SK-N-SH (cell line): ENCODE data around the gene FRRS1. TPM values are rescaled to one million over a fixed set of nuclear protein-coding genes. Genes with fewer than 3 reads are reported as not detected.

Experiments used
- CTCF ChIA-PET: fragments of 300-600, 350-600 bp; formaldehyde crosslinking; extraction: SDS; loops from one replicate; lab custom pipeline; 2021; lab: Yijun Ruan, JAX
- POLR2A ChIA-PET: fragments of 350-600 bp; sonication (Branson Sonifier 250); formaldehyde crosslinking; extraction: SDS; loops from one replicate; lab custom pipeline; 2020; ENCODE audit warnings: antibody characterized with exemption, inconsistent platforms; lab: Yijun Ruan, JAX
- DNase-seq: peaks from one replicate; pipeline ENCODE4 v3.0.0; 2012
- H2AFZ ChIP-seq: fragments of 200-600 bp; sonication (generic); 2 replicates; pipeline ENCODE4 v1.8.1; 2016; ENCODE audit warnings: antibody characterized with exemption, mild to moderate bottlenecking, low read depth
- H3F3A ChIP-seq: fragments of 200-600 bp; sonication (generic); replicated peaks from 2 replicates; pipeline ENCODE3; 2016; ENCODE audit warnings: antibody characterized with exemption, mild to moderate bottlenecking; ENCODE audit not compliant: insufficient read depth
- H3K27ac ChIP-seq, 2 experiments: fragments of 200-500 bp in 1 of 2; fragments of 200-600 bp in 1 of 2; sonication (Bioruptor generic) in 1 of 2; sonication (generic), shearing (Covaris generic) in 1 of 2; 2 replicates each; pipeline versions ENCODE4 v1.5.1 to v1.6.1; 2014 to 2016; ENCODE audit warnings: low read depth in 2 of 2, inconsistent platforms in 1 of 2, low read length in 1 of 2, mild to moderate bottlenecking in 1 of 2, mixed read lengths in 1 of 2
- H3K27me3 ChIP-seq: fragments of 200-600 bp; sonication (generic), shearing (Covaris generic); 2 replicates; pipeline ENCODE4 v1.6.1; 2016; ENCODE audit warnings: mixed run types; ENCODE audit not compliant: insufficient read depth
- H3K36me3 ChIP-seq, 2 experiments: fragments of 200-500 bp in 1 of 2; fragments of 200-600 bp in 1 of 2; sonication (Bioruptor generic) in 1 of 2; sonication (generic) in 1 of 2; replicated peaks in 1 of 2; 2 replicates each; pipeline versions ENCODE3 to v1.5.1; 2014 to 2016; ENCODE audit warnings: low read length in 1 of 2, mild to moderate bottlenecking in 1 of 2; ENCODE audit not compliant: insufficient read depth in 2 of 2, control insufficient read depth in 1 of 2
- H3K4me1 ChIP-seq, 2 experiments: fragments of 200-500 bp in 1 of 2; fragments of 200-600 bp in 1 of 2; sonication (Bioruptor generic) in 1 of 2; sonication (generic), shearing (Covaris generic) in 1 of 2; 2 replicates each; pipeline versions ENCODE4 v1.5.1 to v1.6.1; 2014 to 2016; ENCODE audit warnings: low read depth in 1 of 2, low read length in 1 of 2, mixed run types in 1 of 2; ENCODE audit not compliant: insufficient read depth in 2 of 2, control insufficient read depth in 1 of 2
- H3K4me2 ChIP-seq: fragments of 200-600 bp; sonication (generic), shearing (Covaris generic); 2 replicates; pipeline ENCODE4 v1.6.1; 2017; ENCODE audit warnings: mixed run types
- H3K4me3 ChIP-seq, 2 experiments: fragments of 200-500 bp in 1 of 2; fragments of 200-600 bp in 1 of 2; sonication (Bioruptor generic) in 1 of 2; sonication (generic), shearing (Covaris generic) in 1 of 2; 2 replicates each; pipeline versions ENCODE4 v1.5.1 to v1.8.1; 2014 to 2016; ENCODE audit warnings: low read depth in 2 of 2, inconsistent platforms in 1 of 2, low read length in 1 of 2, mild to moderate bottlenecking in 1 of 2, mixed read lengths in 1 of 2, moderate library complexity in 1 of 2
- H3K79me2 ChIP-seq: fragments of 200-600 bp; sonication (generic); 2 replicates; pipeline ENCODE4 v1.8.1; 2017; ENCODE audit warnings: mild to moderate bottlenecking; ENCODE audit not compliant: insufficient read depth
- H3K9ac ChIP-seq: fragments of 200-600 bp; sonication (generic); 2 replicates; pipeline ENCODE4 v1.6.1; 2017; ENCODE audit warnings: mixed run types
- H3K9me2 ChIP-seq: fragments of 200-600 bp; sonication (generic); 2 replicates; pipeline ENCODE4 v1.6.1; 2017; ENCODE audit warnings: mixed run types
- H3K9me3 ChIP-seq: fragments of 200-600 bp; sonication (generic); 2 replicates; pipeline ENCODE4 v1.6.1; 2017; ENCODE audit warnings: mixed run types, mild to moderate bottlenecking, moderate library complexity
- H4K20me1 ChIP-seq: fragments of 200-600 bp; sonication (generic); 2 replicates; pipeline ENCODE4 v1.6.1; 2017; ENCODE audit warnings: mild to moderate bottlenecking, mixed run types; ENCODE audit not compliant: insufficient read depth
- ELF1 ChIP-seq: IDR thresholded peaks from 2 replicates; pipeline ENCODE4 v1.4.0; 2012
- NFIC ChIP-seq: IDR thresholded peaks from 2 replicates; pipeline ENCODE4 v1.4.0; 2012; ENCODE audit warnings: borderline replicate concordance
- POLR2AphosphoS5 ChIP-seq: IDR thresholded peaks from 2 replicates; pipeline ENCODE4 v1.6.1; 2012; ENCODE audit warnings: low read depth, low read length
- RCOR1 ChIP-seq: fragments of 150-350 bp; IDR thresholded peaks from 2 replicates; pipeline ENCODE4 v1.6.1; 2017; ENCODE audit warnings: antibody characterized with exemption, low read length
- RXRA ChIP-seq: IDR thresholded peaks from 2 replicates; pipeline ENCODE4 v1.4.0; 2012; ENCODE audit warnings: low read depth, mild to moderate bottlenecking, borderline replicate concordance
- SMC3 ChIP-seq: IDR thresholded peaks from 2 replicates; pipeline ENCODE4 v1.6.1; 2012; ENCODE audit warnings: low read depth, low read length, improper control_type of control experiment
- TAF1 ChIP-seq: IDR thresholded peaks from 2 replicates; pipeline ENCODE4 v1.6.1; 2012; ENCODE audit warnings: low read depth, mild to moderate bottlenecking, low read length, moderate library complexity, borderline replicate concordance
- TCF12 ChIP-seq: IDR thresholded peaks from 2 replicates; pipeline ENCODE4 v1.4.0; 2012
- YY1 ChIP-seq: IDR thresholded peaks from 2 replicates; pipeline ENCODE4 v1.4.0; 2012; ENCODE audit warnings: low read depth, mild to moderate bottlenecking
- WGBS: methylation state at CpG from one replicate; pipeline ENCODE4 v1.1.6; 2017; ENCODE audit warnings: low lambda C conversion rate; 5-methylcytosine and 5-hydroxymethylcytosine counted together
- polyA plus RNA-seq, 3 experiments: library from polyadenylated mRNA; depleted of rRNA; stranded (reverse); fragments of >200 nt; gene quantifications; 2 replicates each; pipeline ENCODE4 v1.2.3, GENCODE V29; 2012
- TF ChIP-seq, protein P1 (sequence below): fragments of 150-350 bp; IDR thresholded peaks from 2 replicates; pipeline ENCODE4 v1.6.1; 2017; ENCODE audit warnings: antibody characterized with exemption, low read length, low read depth, borderline replicate concordance
- TF ChIP-seq, protein P2 (sequence below): fragments of 200-600 bp; sonication (generic); IDR thresholded peaks from 2 replicates; pipeline ENCODE4 v1.6.1; 2017; ENCODE audit warnings: antibody characterized with exemption, mild to moderate bottlenecking, moderate library complexity
- TF ChIP-seq, protein P3 (sequence below): IDR thresholded peaks from 2 replicates; pipeline ENCODE4 v1.6.1; 2012; ENCODE audit warnings: mild to moderate bottlenecking, low read depth, low read length, moderate library complexity
- TF ChIP-seq, protein P4 (sequence below): IDR thresholded peaks from 2 replicates; pipeline ENCODE4 v1.4.0; 2012; ENCODE audit warnings: low read depth

The FRRS1 gene
- polyA plus RNA-seq, 1 of the 3 experiments (the other 2 are of a cell fraction) = 1.9 TPM

DNA sequence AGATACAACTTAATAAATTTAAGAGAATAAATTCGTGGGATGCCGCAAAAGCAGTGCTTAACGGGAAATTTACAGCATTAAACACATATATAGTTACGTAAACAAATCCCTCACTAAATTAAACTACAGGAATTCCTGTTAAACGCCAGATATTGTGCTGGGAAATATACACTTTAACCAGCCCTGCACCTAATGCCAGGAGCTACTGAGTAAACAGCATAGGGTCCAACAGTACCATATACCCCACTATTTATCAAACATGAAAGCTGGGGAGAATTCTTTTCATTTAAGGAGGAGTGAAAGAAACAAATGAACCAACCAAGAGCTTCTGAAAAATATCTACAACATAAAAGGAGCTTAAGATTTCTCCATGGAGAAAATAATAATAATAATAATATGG lies 11.7 kb downstream of the FRRS1 start:
- no peaks in the 10 kb centered on the region for H3K9me2 ChIP-seq
- no peaks in the 10 kb centered on the region for H3K9me3 ChIP-seq
- 88% methylated on average over 5 of the region's 5 CpGs for WGBS
- H3K27ac ChIP-seq = no peak overlapping the region
- H2AFZ ChIP-seq = no peak overlapping the region
- no peaks in the 10 kb centered on the region for H3F3A ChIP-seq
- no peak overlapping the region for H3K9ac ChIP-seq
- H3K4me3 ChIP-seq = no peak overlapping the region
- no peak for TF ChIP-seq RCOR1
- TF ChIP-seq, all 33 proteins: peak for 0
- no peaks in the 10 kb centered on the region for H3K79me2 ChIP-seq
- H4K20me1 ChIP-seq = no peaks in the 10 kb centered on the region
- ChIA-PET CTCF (interaction anchor here (1.6 kb wide), 1 partner anchor 47 kb away, joined by 4 read pairs; no protein-coding TSS in a partner anchor), POLR2A (no interaction called here)
- DNase-seq = no peak
- H3K4me1 ChIP-seq = no peaks in the 10 kb centered on the region; a peak in 1 of 4 replicates
- no peaks in the 10 kb centered on the region for H3K27me3 ChIP-seq
- H3K36me3 ChIP-seq = no peaks in the 10 kb centered on the region
- H3K4me2 ChIP-seq = no peak overlapping the region

DNA sequence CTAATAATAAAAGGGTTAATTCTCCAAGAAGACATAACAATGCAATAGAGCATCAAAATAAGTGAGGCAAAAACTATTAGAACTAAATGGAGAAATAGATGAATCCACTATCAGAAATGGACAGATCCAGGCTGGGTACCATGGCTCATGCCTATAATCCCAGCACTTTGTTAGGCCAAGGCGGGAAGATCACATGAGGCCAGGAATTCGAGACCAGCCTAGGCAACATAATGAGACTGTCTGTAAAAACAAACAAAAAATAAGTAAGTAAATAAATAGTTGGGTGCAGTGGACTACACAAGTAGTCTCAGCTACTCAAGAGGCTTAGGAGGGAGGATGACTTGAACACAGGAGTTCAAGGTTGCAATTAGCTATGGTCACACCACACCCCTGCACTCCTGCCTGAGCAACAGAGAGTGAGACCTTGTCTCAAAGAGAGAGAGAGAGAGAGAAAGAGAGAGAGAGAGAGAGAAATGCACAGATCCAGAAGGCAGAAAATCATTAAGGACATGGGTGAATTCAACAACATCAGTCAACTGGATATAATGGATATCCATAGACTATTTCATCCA lies 12.3 kb downstream of the FRRS1 start:
- no peak for DNase-seq
- H3K9me3 ChIP-seq = no peaks in the 10 kb centered on the region
- no peak overlapping the region for H3K9ac ChIP-seq
- no peaks in the 10 kb centered on the region for H3K9me2 ChIP-seq
- ChIA-PET POLR2A (no interaction called here), CTCF (interaction anchor here (1.6 kb wide), 1 partner anchor 46 kb away, joined by 4 read pairs; no protein-coding TSS in a partner anchor)
- H3K27me3 ChIP-seq = no peaks in the 10 kb centered on the region
- H3K36me3 ChIP-seq = no peaks in the 10 kb centered on the region
- WGBS = 64% methylated on average over 2 of the region's 2 CpGs
- H2AFZ ChIP-seq = no peak overlapping the region
- H3K79me2 ChIP-seq = no peaks in the 10 kb centered on the region
- H3K4me3 ChIP-seq = no peak overlapping the region
- no peak overlapping the region for H3K4me2 ChIP-seq
- H3K27ac ChIP-seq = no peak overlapping the region
- no peaks in the 10 kb centered on the region; a peak in 1 of 4 replicates for H3K4me1 ChIP-seq
- H3F3A ChIP-seq = no peaks in the 10 kb centered on the region
- TF ChIP-seq, protein P1, sequence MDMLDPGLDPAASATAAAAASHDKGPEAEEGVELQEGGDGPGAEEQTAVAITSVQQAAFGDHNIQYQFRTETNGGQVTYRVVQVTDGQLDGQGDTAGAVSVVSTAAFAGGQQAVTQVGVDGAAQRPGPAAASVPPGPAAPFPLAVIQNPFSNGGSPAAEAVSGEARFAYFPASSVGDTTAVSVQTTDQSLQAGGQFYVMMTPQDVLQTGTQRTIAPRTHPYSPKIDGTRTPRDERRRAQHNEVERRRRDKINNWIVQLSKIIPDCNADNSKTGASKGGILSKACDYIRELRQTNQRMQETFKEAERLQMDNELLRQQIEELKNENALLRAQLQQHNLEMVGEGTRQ = no peak
- TF ChIP-seq YY1 (no peak), NFIC (no peak), POLR2AphosphoS5 (no peak), TCF12 (no peak), TAF1 (no peak), RXRA (no peak), ELF1 (no peak), SMC3 (no peak)
- TF ChIP-seq, protein P2, sequence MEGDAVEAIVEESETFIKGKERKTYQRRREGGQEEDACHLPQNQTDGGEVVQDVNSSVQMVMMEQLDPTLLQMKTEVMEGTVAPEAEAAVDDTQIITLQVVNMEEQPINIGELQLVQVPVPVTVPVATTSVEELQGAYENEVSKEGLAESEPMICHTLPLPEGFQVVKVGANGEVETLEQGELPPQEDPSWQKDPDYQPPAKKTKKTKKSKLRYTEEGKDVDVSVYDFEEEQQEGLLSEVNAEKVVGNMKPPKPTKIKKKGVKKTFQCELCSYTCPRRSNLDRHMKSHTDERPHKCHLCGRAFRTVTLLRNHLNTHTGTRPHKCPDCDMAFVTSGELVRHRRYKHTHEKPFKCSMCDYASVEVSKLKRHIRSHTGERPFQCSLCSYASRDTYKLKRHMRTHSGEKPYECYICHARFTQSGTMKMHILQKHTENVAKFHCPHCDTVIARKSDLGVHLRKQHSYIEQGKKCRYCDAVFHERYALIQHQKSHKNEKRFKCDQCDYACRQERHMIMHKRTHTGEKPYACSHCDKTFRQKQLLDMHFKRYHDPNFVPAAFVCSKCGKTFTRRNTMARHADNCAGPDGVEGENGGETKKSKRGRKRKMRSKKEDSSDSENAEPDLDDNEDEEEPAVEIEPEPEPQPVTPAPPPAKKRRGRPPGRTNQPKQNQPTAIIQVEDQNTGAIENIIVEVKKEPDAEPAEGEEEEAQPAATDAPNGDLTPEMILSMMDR = no peak
- TF ChIP-seq, protein P3, sequence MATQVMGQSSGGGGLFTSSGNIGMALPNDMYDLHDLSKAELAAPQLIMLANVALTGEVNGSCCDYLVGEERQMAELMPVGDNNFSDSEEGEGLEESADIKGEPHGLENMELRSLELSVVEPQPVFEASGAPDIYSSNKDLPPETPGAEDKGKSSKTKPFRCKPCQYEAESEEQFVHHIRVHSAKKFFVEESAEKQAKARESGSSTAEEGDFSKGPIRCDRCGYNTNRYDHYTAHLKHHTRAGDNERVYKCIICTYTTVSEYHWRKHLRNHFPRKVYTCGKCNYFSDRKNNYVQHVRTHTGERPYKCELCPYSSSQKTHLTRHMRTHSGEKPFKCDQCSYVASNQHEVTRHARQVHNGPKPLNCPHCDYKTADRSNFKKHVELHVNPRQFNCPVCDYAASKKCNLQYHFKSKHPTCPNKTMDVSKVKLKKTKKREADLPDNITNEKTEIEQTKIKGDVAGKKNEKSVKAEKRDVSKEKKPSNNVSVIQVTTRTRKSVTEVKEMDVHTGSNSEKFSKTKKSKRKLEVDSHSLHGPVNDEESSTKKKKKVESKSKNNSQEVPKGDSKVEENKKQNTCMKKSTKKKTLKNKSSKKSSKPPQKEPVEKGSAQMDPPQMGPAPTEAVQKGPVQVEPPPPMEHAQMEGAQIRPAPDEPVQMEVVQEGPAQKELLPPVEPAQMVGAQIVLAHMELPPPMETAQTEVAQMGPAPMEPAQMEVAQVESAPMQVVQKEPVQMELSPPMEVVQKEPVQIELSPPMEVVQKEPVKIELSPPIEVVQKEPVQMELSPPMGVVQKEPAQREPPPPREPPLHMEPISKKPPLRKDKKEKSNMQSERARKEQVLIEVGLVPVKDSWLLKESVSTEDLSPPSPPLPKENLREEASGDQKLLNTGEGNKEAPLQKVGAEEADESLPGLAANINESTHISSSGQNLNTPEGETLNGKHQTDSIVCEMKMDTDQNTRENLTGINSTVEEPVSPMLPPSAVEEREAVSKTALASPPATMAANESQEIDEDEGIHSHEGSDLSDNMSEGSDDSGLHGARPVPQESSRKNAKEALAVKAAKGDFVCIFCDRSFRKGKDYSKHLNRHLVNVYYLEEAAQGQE = no peak
- TF ChIP-seq, protein P4, sequence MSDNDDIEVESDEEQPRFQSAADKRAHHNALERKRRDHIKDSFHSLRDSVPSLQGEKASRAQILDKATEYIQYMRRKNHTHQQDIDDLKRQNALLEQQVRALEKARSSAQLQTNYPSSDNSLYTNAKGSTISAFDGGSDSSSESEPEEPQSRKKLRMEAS = no peak
- no peaks in the 10 kb centered on the region for H4K20me1 ChIP-seq
